Measurements from ENCODE around the gene LY6G6F. TPM values are rescaled to one million over a fixed set of nuclear protein-coding genes. Genes with fewer than 3 reads are reported as not detected.
A peak's percentile ranks its signal among the peaks of the same experiment; 100 is the strongest.

LY6G6F gene
- total and polyA plus RNA-seq, 10 of the 15 experiments (the other 5 are each of a cell fraction or from before 2014, with no cell fraction given): not detected

GRCh38 chr6:31752739-31753319 is 46.2 kb downstream of the LY6G6F start:
- H3K9me3 ChIP-seq (replicated peaks; ENCODE audit: control insufficient read depth, insufficient read depth, low read length): no peaks in the 10 kb centered on the region
- no peak for DNase-seq (ENCODE audit: low read depth, low spot score)
- no peak overlapping the region for H2AFZ ChIP-seq (ENCODE audit: control insufficient read depth, low read depth, low read length)
- ATAC-seq: no peak
- H3K27ac ChIP-seq (ENCODE audit: control insufficient read depth, insufficient read depth): no peak overlapping the region
- WGBS (ENCODE audit: insufficient coverage, insufficient replicate concordance, low lambda C conversion rate, missing lambda C conversion rate): 85% methylated on average over 8 of the region's 8 CpGs
- no peaks in the 10 kb centered on the region for H3K4me1 ChIP-seq (ENCODE audit: control insufficient read depth, insufficient read depth, low read length)
- H3K4me3 ChIP-seq: no peak overlapping the region
- no peak overlapping the region for H3K9ac ChIP-seq (ENCODE audit: control insufficient read depth, insufficient read depth, low read length)
- no TSS peak for BruUV-seq (replicated peaks)
- ChIA-PET RAD21 (ENCODE audit: unreplicated experiment) (no interaction called here), CTCF (interaction anchor here (0.5 to 2.1 kb wide), 3 partner anchors 13 to 135 kb away, joined by 3 to 8 read pairs (median 5); partner anchors contain the start of gene MSH5), SMC1A (ENCODE audit: uncharacterized antibody, unreplicated experiment) (interaction anchor here (1.1 kb wide), 1 partner anchor 30 kb away, joined by 3 read pairs; no protein-coding TSS in a partner anchor), POLR2A (interaction anchor here (0.7 kb wide), 1 partner anchor 123 kb away, joined by 3 read pairs; no protein-coding TSS in a partner anchor)
- no peaks in the 10 kb centered on the region for H4K20me1 ChIP-seq (ENCODE audit: control insufficient read depth, insufficient read depth)
- intact Hi-C loops (cut with micrococcal nuclease; ENCODE audit: unreplicated experiment): no loop called here
- in situ Hi-C loops (cut with MboI): no loop called here
- no peak for FAIRE-seq
- H3K4me2 ChIP-seq (ENCODE audit: control insufficient read depth, insufficient read depth): no peak overlapping the region
- H3K79me2 ChIP-seq (ENCODE audit: control insufficient read depth, insufficient read depth, low read length): no peaks in the 10 kb centered on the region
- H3K27me3 ChIP-seq (replicated peaks in 1 of 2; ENCODE audit: control insufficient read depth in 2 of 2, insufficient read depth in 2 of 2, low read length in 1 of 2): no peaks in the 10 kb centered on the region
- TF ChIP-seq MTA2 (IDR thresholded peaks at IDR 0.05; ENCODE audit: low read depth) (no peak), MEF2A (IDR thresholded peaks at IDR 0.05; ENCODE audit: insufficient read depth, low read depth, low read length) (no peak), RFX5 (IDR thresholded peaks at IDR 0.05; ENCODE audit: low read depth, low read length) (no peak), BCL3 (IDR thresholded peaks at IDR 0.05; ENCODE audit: borderline replicate concordance, insufficient read depth, low read depth, low read length, poor library complexity, severe bottlenecking) (peak; percentile 74), CBX3 (IDR thresholded peaks at IDR 0.05; ENCODE audit: borderline replicate concordance, low read depth) (no peak), STAT1 (conservative IDR thresholded peaks at IDR 0.05) (no peak), SPI1 (IDR thresholded peaks at IDR 0.05; ENCODE audit: borderline replicate concordance, insufficient read depth, low read depth, low read length) (no peak)
- H3K36me3 ChIP-seq (ENCODE audit: control insufficient read depth in 2 of 2, insufficient read depth in 2 of 2, low read length in 1 of 2): peaks cover 0 to 3% of the 10 kb centered on the region in 2 experiments; a peak in 1 of 4 replicates

All from GM12878 (cell line).